Neural cell (in vitro differentiated cells): ENCODE results near the gene ABHD11. TPM values are rescaled to one million over a fixed set of nuclear protein-coding genes. Genes with fewer than 3 reads are reported as not detected.
"Not testable (repeated sequence)": the region's sequence is repeated elsewhere in the genome, so short reads cannot be mapped to it uniquely, and the experiment has no call there.

ENCODE experiments used
- H2AFZ ChIP-seq: fragments of 200-600, 300-800 bp; sonication (generic), shearing (Covaris generic); 2 replicates; pipeline ENCODE4 v1.6.0; 2014; ENCODE audit warnings: low read depth, mild to moderate bottlenecking, antibody characterized with exemption, low read length, moderate library complexity
- H3F3A ChIP-seq: fragments of 200-600 bp; shearing (Covaris generic); 2 replicates; pipeline ENCODE4 v1.6.1; 2016; ENCODE audit warnings: mild to moderate bottlenecking, moderate library complexity, mixed read lengths, antibody characterized with exemption, low read length; ENCODE audit not compliant: insufficient read depth, poor library complexity, severe bottlenecking
- H3K27ac ChIP-seq: fragments of 200-600, 300-800 bp; sonication (generic), shearing (Covaris generic); 2 replicates; pipeline ENCODE4 v1.5.1; 2014; ENCODE audit warnings: mild to moderate bottlenecking, low read length, moderate library complexity
- H3K27me3 ChIP-seq: fragments of 300-800, 200-600 bp; sonication (generic), shearing (Covaris generic); 2 replicates; pipeline ENCODE4 v1.6.0; 2014; ENCODE audit warnings: mild to moderate bottlenecking, low read depth, low read length, moderate library complexity; ENCODE audit not compliant: insufficient read depth
- H3K36me3 ChIP-seq: fragments of 300-800, 200-600 bp; sonication (generic), shearing (Covaris generic); 2 replicates; pipeline ENCODE4 v1.5.1; 2014; ENCODE audit warnings: mild to moderate bottlenecking, antibody characterized with exemption, low read length, moderate library complexity; ENCODE audit not compliant: insufficient read depth
- H3K4me2 ChIP-seq: fragments of 300-800, 200-600 bp; sonication (generic), shearing (Covaris generic); 2 replicates; pipeline ENCODE4 v1.6.0; 2014; ENCODE audit warnings: mild to moderate bottlenecking, low read length
- H3K4me3 ChIP-seq: fragments of 300-800, 200-600 bp; sonication (generic), shearing (Covaris generic); 2 replicates; pipeline ENCODE4 v1.5.1; 2014; ENCODE audit warnings: mild to moderate bottlenecking, low read length, moderate library complexity
- H3K79me2 ChIP-seq: fragments of 200-600 bp; shearing (Covaris generic); replicated peaks from 2 replicates; pipeline ENCODE4 v1.6.0; 2014; ENCODE audit warnings: mild to moderate bottlenecking, low read length, moderate library complexity; ENCODE audit not compliant: insufficient read depth
- H3K9ac ChIP-seq: fragments of 300-800, 200-600 bp; sonication (generic), shearing (Covaris generic); 2 replicates; pipeline ENCODE4 v1.6.1; 2016; ENCODE audit warnings: mild to moderate bottlenecking, low read length, mixed read lengths
- H3K9me2 ChIP-seq: fragments of 200-600 bp; shearing (Covaris generic); 2 replicates; pipeline ENCODE4 v1.6.1; 2016; ENCODE audit warnings: mild to moderate bottlenecking, low read length, mixed read lengths; ENCODE audit not compliant: insufficient read depth
- H3K9me3 ChIP-seq: fragments of 200-600, 300-800 bp; sonication (generic), shearing (Covaris generic); 2 replicates; pipeline ENCODE4 v1.6.1; 2016; ENCODE audit warnings: mild to moderate bottlenecking, mixed run types, low read length, moderate library complexity, mixed read lengths
- H4K20me1 ChIP-seq: fragments of 200-600 bp; shearing (Covaris generic); 2 replicates; pipeline ENCODE4 v1.6.1; 2016; ENCODE audit warnings: mild to moderate bottlenecking, mixed run types; ENCODE audit not compliant: insufficient read depth
- CTCF ChIP-seq: fragments of 450-650 bp; IDR thresholded peaks from 2 replicates; pipeline ENCODE4 v1.5.1; 2014; ENCODE audit warnings: antibody characterized with exemption, mild to moderate bottlenecking, moderate library complexity; ENCODE audit not compliant: poor library complexity, severe bottlenecking
- EP300 ChIP-seq: fragments of 450-650 bp; conservative IDR thresholded peaks from 2 replicates; pipeline ENCODE4 v1.6.1; 2014; ENCODE audit warnings: antibody characterized with exemption, mild to moderate bottlenecking, moderate library complexity; ENCODE audit not compliant: poor library complexity, severe bottlenecking
- EZH2 ChIP-seq: fragments of 200-600, 300-800 bp; shearing (Covaris generic), sonication (generic); IDR thresholded peaks from 2 replicates; pipeline ENCODE4 v1.6.1; 2014; ENCODE audit warnings: antibody characterized with exemption, low read length, borderline replicate concordance, mild to moderate bottlenecking; ENCODE audit not compliant: insufficient read depth, poor library complexity, severe bottlenecking
- MXI1 ChIP-seq: fragments of 450-650 bp; conservative IDR thresholded peaks from 2 replicates; pipeline ENCODE4 v1.6.1; 2014; ENCODE audit warnings: antibody characterized with exemption, mild to moderate bottlenecking; ENCODE audit not compliant: poor library complexity, severe bottlenecking
- POLR2AphosphoS5 ChIP-seq: IDR thresholded peaks from 2 replicates; pipeline ENCODE4 v1.6.1; 2012
- RAD21 ChIP-seq: fragments of 450-650 bp; conservative IDR thresholded peaks from 2 replicates; pipeline ENCODE4 v1.6.1; 2014; ENCODE audit warnings: antibody characterized with exemption, mild to moderate bottlenecking, moderate library complexity
- SMC3 ChIP-seq: fragments of 450-650 bp; conservative IDR thresholded peaks from 2 replicates; pipeline ENCODE4 v1.6.1; 2014; ENCODE audit warnings: antibody characterized with exemption, mild to moderate bottlenecking, moderate library complexity; ENCODE audit not compliant: poor library complexity
- TAF1 ChIP-seq: IDR thresholded peaks from 2 replicates; pipeline ENCODE4 v1.6.1; 2012; ENCODE audit warnings: low read depth
- polyA plus RNA-seq: library from polyadenylated mRNA; depleted of rRNA; stranded (reverse); fragments of >200 nt; gene quantifications from 2 replicates; pipeline ENCODE4 v1.2.3, GENCODE V29; 2014
- TF ChIP-seq, protein P1 (sequence below): IDR thresholded peaks from 2 replicates; pipeline ENCODE4 v1.6.1; 2012; ENCODE audit warnings: borderline replicate concordance

Gene ABHD11
- polyA plus RNA-seq, 1 donor from 2014 or later = 26.0 TPM

DNA sequence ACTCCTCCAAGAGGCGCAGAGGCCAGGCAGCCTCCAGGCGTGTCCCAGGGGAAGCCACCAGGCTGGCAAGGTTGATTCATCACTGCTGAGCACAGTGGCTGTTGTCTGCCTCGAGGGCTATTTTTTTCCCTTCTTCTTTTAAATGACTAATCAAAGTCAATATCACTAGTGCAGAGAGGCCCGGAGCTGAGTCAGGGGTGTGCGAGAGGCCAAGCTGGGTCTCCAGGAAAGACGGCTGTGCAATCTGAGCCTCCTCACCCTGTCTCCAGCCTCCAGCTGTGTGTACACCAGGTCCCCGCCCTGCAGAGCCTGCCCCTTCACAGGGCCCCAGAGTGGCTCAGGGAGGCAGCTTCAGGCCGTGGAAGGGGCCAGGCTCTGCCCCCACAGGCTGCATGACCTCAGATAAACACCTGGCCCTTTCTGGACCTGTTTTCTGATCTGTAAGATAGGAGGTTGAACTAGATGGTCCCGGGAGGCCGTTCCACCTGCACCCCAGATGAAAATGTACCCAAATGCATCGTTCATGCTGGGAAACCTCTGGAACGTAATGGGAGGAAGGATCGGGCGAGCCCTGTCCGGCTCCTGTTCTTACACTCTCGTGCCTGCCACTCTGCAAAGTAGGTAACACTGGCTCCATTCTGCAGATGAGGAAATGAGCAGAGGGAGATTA is 22.8 kb downstream of the ABHD11 start:
- Histone ChIP-seq H2AFZ (no peak overlapping the region), H3K9me3 (no peaks in the 10 kb centered on the region), H3K4me3 (no peak overlapping the region), H3K9me2 (no peaks in the 10 kb centered on the region), H3K27ac (no peak overlapping the region), H3K4me2 (no peak overlapping the region), H4K20me1 (no peaks in the 10 kb centered on the region), H3K9ac (no peak overlapping the region), H3K79me2 (peaks cover 10% of the 10 kb centered on the region), H3F3A (no peaks in the 10 kb centered on the region), H3K36me3 (no peaks in the 10 kb centered on the region), H3K27me3 (peaks cover 5% of the 10 kb centered on the region)
- TF ChIP-seq MXI1 = no peak
- no peak for TF ChIP-seq POLR2AphosphoS5
- TF ChIP-seq EP300 = no peak
- TF ChIP-seq CTCF = no peak
- no peak for TF ChIP-seq EZH2
- TF ChIP-seq TAF1 = no peak
- no peak for TF ChIP-seq SMC3
- TF ChIP-seq, protein P1, sequence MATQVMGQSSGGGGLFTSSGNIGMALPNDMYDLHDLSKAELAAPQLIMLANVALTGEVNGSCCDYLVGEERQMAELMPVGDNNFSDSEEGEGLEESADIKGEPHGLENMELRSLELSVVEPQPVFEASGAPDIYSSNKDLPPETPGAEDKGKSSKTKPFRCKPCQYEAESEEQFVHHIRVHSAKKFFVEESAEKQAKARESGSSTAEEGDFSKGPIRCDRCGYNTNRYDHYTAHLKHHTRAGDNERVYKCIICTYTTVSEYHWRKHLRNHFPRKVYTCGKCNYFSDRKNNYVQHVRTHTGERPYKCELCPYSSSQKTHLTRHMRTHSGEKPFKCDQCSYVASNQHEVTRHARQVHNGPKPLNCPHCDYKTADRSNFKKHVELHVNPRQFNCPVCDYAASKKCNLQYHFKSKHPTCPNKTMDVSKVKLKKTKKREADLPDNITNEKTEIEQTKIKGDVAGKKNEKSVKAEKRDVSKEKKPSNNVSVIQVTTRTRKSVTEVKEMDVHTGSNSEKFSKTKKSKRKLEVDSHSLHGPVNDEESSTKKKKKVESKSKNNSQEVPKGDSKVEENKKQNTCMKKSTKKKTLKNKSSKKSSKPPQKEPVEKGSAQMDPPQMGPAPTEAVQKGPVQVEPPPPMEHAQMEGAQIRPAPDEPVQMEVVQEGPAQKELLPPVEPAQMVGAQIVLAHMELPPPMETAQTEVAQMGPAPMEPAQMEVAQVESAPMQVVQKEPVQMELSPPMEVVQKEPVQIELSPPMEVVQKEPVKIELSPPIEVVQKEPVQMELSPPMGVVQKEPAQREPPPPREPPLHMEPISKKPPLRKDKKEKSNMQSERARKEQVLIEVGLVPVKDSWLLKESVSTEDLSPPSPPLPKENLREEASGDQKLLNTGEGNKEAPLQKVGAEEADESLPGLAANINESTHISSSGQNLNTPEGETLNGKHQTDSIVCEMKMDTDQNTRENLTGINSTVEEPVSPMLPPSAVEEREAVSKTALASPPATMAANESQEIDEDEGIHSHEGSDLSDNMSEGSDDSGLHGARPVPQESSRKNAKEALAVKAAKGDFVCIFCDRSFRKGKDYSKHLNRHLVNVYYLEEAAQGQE = no peak
- no peak for TF ChIP-seq RAD21

GRCh38 chr7:73713319-73713718 is 25.3 kb downstream of the ABHD11 start:
- not testable (repeated sequence) for H2AFZ ChIP-seq, H3K79me2 ChIP-seq, H3K9me3 ChIP-seq, H3F3A ChIP-seq, H3K27ac ChIP-seq, H3K4me3 ChIP-seq, H3K9me2 ChIP-seq, H4K20me1 ChIP-seq, H3K27me3 ChIP-seq, H3K4me2 ChIP-seq, H3K36me3 ChIP-seq, H3K9ac ChIP-seq

- H3K9me3 ChIP-seq = no peaks in the 10 kb centered on the region
- H3K27me3 ChIP-seq = no peaks in the 10 kb centered on the region
- H3K36me3 ChIP-seq = no peaks in the 10 kb centered on the region
- H3K27ac ChIP-seq = no peak overlapping the region
- no peaks in the 10 kb centered on the region for H3F3A ChIP-seq
- no peak overlapping the region for H3K4me3 ChIP-seq
- no peaks in the 10 kb centered on the region for H3K79me2 ChIP-seq
- H3K9me2 ChIP-seq = no peaks in the 10 kb centered on the region
- no peak overlapping the region for H2AFZ ChIP-seq
- no peak overlapping the region for H3K9ac ChIP-seq
- H4K20me1 ChIP-seq = no peaks in the 10 kb centered on the region
- H3K4me2 ChIP-seq = no peak overlapping the region
- no peak for TF ChIP-seq CTCF
- TF ChIP-seq EZH2 = no peak
- TF ChIP-seq POLR2AphosphoS5 = no peak
- no peak for TF ChIP-seq RAD21
- TF ChIP-seq TAF1 = no peak
- TF ChIP-seq SMC3 = no peak
- TF ChIP-seq MXI1 = no peak
- no peak for TF ChIP-seq EP300
- TF ChIP-seq, protein P1 = no peak
These were observed 25.8 kb downstream of the ABHD11 start for GRCh38 chr7:73712773-73713172.
